ENCODE measurements around the gene CCDC192. TPM values are rescaled to one million over a fixed set of nuclear protein-coding genes. Genes with fewer than 3 reads are reported as not detected.

Gene CCDC192
- total and polyA plus RNA-seq, 2 experiments from 2014 or later = 0.40 TPM; not detected in 1

- H3K4me1 Mint-ChIP-seq = no peaks in the 10 kb centered on the region
- H3K27me3 Mint-ChIP-seq (ENCODE audit: insufficient read depth, low read depth, poor library complexity) = peaks cover 3% of the 10 kb centered on the region
- H3K4me2 ChIP-seq = no peak overlapping the region
- no peak for ATAC-seq
- TF ChIP-seq POLR2AphosphoS5 (IDR thresholded peaks at IDR 0.05; ENCODE audit: low read depth) (no peak), ETS1 (IDR thresholded peaks at IDR 0.05) (no peak), JUNB (IDR thresholded peaks at IDR 0.05; ENCODE audit: unreplicated experiment) (no peak), NANOG (IDR thresholded peaks at IDR 0.05; ENCODE audit: borderline replicate concordance) (no peak), STAT1 (IDR thresholded peaks at IDR 0.05; ENCODE audit: unreplicated experiment) (no peak), EZH2phosphoT487 (IDR thresholded peaks at IDR 0.05; ENCODE audit: unreplicated experiment) (no peak), CTCF (conservative IDR thresholded peaks at IDR 0.05; ENCODE audit: low read depth in 2 of 2) (no peak), CREB1 (CRISPR knock-in tag; IDR thresholded peaks at IDR 0.05; ENCODE audit: low read depth) (no peak), ZNF331 (CRISPR knock-in tag; IDR thresholded peaks at IDR 0.05; ENCODE audit: low read depth) (no peak), ZNF114 (CRISPR knock-in tag; IDR thresholded peaks at IDR 0.05) (no peak)
- TF ChIP-seq, protein P1, sequence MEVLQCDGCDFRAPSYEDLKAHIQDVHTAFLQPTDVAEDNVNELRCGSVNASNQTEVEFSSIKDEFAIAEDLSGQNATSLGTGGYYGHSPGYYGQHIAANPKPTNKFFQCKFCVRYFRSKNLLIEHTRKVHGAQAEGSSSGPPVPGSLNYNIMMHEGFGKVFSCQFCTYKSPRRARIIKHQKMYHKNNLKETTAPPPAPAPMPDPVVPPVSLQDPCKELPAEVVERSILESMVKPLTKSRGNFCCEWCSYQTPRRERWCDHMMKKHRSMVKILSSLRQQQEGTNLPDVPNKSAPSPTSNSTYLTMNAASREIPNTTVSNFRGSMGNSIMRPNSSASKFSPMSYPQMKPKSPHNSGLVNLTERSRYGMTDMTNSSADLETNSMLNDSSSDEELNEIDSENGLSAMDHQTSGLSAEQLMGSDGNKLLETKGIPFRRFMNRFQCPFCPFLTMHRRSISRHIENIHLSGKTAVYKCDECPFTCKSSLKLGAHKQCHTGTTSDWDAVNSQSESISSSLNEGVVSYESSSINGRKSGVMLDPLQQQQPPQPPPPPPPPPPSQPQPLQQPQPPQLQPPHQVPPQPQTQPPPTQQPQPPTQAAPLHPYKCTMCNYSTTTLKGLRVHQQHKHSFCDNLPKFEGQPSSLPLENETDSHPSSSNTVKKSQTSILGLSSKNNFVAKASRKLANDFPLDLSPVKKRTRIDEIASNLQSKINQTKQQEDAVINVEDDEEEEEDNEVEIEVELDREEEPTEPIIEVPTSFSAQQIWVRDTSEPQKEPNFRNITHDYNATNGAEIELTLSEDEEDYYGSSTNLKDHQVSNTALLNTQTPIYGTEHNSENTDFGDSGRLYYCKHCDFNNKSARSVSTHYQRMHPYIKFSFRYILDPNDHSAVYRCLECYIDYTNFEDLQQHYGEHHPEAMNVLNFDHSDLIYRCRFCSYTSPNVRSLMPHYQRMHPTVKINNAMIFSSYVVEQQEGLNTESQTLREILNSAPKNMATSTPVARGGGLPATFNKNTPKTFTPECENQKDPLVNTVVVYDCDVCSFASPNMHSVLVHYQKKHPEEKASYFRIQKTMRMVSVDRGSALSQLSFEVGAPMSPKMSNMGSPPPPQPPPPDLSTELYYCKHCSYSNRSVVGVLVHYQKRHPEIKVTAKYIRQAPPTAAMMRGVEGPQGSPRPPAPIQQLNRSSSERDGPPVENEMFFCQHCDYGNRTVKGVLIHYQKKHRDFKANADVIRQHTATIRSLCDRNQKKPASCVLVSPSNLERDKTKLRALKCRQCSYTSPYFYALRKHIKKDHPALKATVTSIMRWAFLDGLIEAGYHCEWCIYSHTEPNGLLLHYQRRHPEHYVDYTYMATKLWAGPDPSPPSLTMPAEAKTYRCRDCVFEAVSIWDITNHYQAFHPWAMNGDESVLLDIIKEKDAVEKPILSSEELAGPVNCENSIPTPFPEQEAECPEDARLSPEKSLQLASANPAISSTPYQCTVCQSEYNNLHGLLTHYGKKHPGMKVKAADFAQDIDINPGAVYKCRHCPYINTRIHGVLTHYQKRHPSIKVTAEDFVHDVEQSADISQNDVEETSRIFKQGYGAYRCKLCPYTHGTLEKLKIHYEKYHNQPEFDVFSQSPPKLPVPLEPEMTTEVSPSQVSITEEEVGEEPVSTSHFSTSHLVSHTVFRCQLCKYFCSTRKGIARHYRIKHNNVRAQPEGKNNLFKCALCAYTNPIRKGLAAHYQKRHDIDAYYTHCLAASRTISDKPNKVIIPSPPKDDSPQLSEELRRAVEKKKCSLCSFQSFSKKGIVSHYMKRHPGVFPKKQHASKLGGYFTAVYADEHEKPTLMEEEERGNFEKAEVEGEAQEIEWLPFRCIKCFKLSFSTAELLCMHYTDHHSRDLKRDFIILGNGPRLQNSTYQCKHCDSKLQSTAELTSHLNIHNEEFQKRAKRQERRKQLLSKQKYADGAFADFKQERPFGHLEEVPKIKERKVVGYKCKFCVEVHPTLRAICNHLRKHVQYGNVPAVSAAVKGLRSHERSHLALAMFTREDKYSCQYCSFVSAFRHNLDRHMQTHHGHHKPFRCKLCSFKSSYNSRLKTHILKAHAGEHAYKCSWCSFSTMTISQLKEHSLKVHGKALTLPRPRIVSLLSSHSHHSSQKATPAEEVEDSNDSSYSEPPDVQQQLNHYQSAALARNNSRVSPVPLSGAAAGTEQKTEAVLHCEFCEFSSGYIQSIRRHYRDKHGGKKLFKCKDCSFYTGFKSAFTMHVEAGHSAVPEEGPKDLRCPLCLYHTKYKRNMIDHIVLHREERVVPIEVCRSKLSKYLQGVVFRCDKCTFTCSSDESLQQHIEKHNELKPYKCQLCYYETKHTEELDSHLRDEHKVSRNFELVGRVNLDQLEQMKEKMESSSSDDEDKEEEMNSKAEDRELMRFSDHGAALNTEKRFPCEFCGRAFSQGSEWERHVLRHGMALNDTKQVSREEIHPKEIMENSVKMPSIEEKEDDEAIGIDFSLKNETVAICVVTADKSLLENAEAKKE (CRISPR knock-in tag; IDR thresholded peaks at IDR 0.05) = no peak
- TF ChIP-seq, protein P2, sequence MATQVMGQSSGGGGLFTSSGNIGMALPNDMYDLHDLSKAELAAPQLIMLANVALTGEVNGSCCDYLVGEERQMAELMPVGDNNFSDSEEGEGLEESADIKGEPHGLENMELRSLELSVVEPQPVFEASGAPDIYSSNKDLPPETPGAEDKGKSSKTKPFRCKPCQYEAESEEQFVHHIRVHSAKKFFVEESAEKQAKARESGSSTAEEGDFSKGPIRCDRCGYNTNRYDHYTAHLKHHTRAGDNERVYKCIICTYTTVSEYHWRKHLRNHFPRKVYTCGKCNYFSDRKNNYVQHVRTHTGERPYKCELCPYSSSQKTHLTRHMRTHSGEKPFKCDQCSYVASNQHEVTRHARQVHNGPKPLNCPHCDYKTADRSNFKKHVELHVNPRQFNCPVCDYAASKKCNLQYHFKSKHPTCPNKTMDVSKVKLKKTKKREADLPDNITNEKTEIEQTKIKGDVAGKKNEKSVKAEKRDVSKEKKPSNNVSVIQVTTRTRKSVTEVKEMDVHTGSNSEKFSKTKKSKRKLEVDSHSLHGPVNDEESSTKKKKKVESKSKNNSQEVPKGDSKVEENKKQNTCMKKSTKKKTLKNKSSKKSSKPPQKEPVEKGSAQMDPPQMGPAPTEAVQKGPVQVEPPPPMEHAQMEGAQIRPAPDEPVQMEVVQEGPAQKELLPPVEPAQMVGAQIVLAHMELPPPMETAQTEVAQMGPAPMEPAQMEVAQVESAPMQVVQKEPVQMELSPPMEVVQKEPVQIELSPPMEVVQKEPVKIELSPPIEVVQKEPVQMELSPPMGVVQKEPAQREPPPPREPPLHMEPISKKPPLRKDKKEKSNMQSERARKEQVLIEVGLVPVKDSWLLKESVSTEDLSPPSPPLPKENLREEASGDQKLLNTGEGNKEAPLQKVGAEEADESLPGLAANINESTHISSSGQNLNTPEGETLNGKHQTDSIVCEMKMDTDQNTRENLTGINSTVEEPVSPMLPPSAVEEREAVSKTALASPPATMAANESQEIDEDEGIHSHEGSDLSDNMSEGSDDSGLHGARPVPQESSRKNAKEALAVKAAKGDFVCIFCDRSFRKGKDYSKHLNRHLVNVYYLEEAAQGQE (IDR thresholded peaks at IDR 0.05; ENCODE audit: unreplicated experiment) = no peak
- no peaks in the 10 kb centered on the region for H3K4me1 ChIP-seq (ENCODE audit: insufficient read depth)
- no peaks in the 10 kb centered on the region for H3K36me3 ChIP-seq (ENCODE audit: insufficient read depth)
- no peak overlapping the region for H3K4me3 Mint-ChIP-seq
- no peaks in the 10 kb centered on the region for H3K9me2 ChIP-seq (ENCODE audit: insufficient read depth)
- no peak overlapping the region for H3K4me3 ChIP-seq
- no peak for DNase-seq (ENCODE audit: low spot score)
- no peak overlapping the region for H3K27ac ChIP-seq (ENCODE audit: low read depth)
- H3K9me3 Mint-ChIP-seq = no peaks in the 10 kb centered on the region
- no peaks in the 10 kb centered on the region for H3K36me3 Mint-ChIP-seq (ENCODE audit: low read depth)
- no peak overlapping the region for H3K27ac Mint-ChIP-seq
- no peak overlapping the region for H2AFZ ChIP-seq
- H3F3A ChIP-seq (replicated peaks; ENCODE audit: low read depth) = no peaks in the 10 kb centered on the region
- H4K20me1 ChIP-seq (replicated peaks; ENCODE audit: insufficient read depth) = no peaks in the 10 kb centered on the region
- H3K27me3 ChIP-seq (ENCODE audit: insufficient read depth) = no peaks in the 10 kb centered on the region
- no peaks in the 10 kb centered on the region for H3K79me2 ChIP-seq (replicated peaks; ENCODE audit: insufficient read depth)
These were observed 181.2 kb downstream of the CCDC192 start for GRCh38 chr5:127884416-127884815.
